NK-92 (cell line): ENCODE measurements around the gene GRIK3.
"Not testable (repeated sequence)": the region's sequence is repeated elsewhere in the genome, so short reads cannot be mapped to it uniquely, and the experiment has no call there.

Experiments
- DNase-seq: peaks from one replicate; lab custom pipeline; 2025; ENCODE audit not compliant: unreplicated experiment; lab: John Stamatoyannopoulos, UW

Gene GRIK3

GRCh38 chr1:36911561-36912364 lies 122.6 kb downstream of the GRIK3 start:
- no peak for DNase-seq

GRCh38 chr1:36910886-36911540 lies 123.3 kb downstream of the GRIK3 start:
- no peak for DNase-seq

DNA sequence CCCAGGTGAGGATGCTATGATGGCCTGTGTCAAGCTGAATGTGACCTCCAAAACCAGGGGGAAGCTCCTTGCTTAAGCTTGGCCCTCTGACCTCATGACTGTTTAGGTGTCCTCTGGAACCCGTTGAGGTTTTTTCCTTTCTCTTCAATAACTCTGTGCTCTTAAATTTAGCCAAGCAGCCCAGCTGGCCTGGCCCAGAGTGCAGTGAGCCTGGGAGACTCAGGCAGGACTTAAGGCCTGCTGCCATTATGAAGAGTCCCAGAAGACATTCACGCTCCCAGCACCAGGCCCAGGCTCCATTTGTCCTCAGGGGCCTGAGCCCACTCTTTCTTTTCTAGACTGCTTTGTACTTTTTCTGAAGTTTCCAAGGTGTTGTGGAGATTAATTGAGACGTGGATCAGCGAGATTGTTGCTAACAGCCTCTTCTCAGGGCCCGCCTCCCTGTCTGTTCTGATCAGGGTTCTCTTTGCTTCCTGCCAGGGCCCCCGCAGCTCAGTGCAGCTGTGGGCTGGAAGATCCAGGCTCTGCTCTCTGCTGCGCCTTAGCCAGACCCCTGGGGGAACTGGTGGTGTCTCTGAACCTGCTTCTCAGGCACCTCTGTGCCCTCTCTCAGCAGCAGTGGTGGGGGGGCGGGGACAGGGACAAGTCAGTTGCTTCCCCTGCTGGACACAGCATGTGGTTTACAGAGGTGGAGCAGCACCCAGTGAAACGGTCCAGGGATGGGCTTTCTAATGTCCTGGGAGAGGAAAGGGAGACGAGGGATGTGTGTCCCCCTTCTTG lies 124.2 kb downstream of the GRIK3 start:
- no peak for DNase-seq

GRCh38 chr1:36909359-36909758 lies 125.0 kb downstream of the GRIK3 start:
- not testable (repeated sequence) for DNase-seq

DNA sequence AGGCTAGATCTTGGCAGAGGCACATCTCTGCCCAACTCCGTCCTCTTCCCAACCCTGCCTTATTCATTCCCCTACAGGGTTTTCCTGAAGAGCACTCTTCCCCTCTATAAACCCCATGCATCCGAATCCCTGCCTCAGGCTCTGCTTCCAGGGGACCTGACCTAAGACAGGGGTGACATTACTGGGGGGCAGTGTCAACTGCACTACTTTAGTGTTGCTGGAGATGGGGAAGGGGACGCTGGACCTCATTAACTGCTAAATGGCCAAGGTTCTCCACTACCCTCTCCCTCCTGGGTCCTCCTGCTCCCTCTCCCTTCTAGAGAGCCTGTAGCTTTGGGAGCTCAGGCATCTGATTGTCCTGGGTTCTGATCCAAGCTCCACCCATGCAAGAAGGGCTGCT lies 126.2 kb downstream of the GRIK3 start:
- no peak for DNase-seq

DNA sequence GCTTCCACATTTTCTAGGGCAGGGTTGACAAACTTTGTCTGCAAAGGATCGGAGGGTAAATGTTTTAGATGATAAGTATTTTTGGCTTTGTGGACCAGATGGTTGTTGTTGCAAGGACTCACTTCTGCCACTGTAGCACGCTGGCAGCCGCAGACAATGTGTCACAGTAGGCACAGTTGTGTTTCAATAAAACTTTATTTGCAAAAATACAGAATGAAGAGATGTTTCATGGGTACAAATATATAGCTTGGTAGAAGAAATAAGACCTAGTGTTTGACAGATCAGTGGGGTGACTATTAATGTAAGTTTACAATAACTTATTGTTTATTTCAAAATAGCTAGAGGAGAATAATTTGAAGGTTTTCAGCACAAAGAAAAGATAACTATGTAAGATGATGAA lies 127.8 kb downstream of the GRIK3 start:
- no peak for DNase-seq

GRCh38 chr1:36905941-36906340 lies 128.4 kb downstream of the GRIK3 start:
- DNase-seq, result no peak

DNA sequence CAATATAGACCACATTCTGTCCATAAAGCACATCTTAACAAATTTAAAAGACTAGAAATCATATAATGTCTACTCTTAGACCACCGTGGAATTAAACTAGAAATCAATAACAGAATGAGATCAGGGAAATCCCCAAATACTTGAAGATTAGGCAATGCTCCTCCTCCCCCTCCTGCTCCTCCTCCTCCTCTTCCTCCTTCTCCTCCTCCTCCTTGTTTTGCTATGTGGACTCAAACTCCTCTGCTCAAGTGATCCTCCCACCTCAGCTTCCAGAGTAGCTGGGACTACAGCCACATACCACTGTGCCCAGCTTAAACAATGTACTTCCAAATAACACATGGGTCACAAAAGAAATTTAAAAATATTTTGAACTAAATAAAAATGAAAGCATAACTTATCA lies 134.2 kb downstream of the GRIK3 start:
- no peak for DNase-seq

DNA sequence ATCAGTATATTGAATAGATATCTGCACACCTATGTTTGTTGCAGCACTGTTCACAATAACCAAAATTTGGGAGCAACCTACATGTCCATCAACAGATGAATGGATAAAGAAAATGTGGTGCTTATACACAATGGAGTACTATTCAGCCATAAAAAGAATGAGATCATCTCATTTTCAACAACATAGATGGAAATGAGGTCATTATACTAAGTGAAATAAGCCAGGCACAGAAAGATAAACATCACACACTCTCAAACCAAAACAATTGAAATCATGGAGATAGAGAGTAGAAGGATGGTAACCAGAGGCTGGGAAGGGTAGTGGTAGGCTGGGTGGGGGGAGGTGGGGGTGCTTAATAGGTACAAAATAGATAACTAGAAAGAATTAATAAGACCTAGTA lies 136.5 kb downstream of the GRIK3 start:
- not testable (repeated sequence) for DNase-seq

DNA sequence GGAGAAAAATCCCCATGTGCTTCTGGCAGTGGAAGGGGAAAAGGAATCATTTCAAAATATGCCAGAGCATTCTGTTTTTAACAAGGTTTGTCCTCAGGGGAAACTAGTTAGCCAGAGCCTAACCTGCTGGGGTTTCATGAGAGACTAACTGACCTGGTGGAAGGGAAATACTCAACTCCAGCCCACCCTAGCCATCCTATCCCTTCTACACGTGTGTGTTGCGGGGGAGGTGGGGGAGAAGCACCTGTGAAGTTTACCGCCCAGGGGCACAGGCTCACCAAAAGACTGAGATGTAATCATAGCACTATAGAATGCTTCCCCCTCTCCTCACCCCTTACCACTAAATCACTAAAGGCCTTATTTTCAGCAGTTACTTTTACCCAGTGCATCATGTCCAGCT lies 139.5 kb downstream of the GRIK3 start:
- DNase-seq, result no peak

GRCh38 chr1:36890776-36891175 lies 143.5 kb downstream of the GRIK3 start:
- DNase-seq, result no peak

DNA sequence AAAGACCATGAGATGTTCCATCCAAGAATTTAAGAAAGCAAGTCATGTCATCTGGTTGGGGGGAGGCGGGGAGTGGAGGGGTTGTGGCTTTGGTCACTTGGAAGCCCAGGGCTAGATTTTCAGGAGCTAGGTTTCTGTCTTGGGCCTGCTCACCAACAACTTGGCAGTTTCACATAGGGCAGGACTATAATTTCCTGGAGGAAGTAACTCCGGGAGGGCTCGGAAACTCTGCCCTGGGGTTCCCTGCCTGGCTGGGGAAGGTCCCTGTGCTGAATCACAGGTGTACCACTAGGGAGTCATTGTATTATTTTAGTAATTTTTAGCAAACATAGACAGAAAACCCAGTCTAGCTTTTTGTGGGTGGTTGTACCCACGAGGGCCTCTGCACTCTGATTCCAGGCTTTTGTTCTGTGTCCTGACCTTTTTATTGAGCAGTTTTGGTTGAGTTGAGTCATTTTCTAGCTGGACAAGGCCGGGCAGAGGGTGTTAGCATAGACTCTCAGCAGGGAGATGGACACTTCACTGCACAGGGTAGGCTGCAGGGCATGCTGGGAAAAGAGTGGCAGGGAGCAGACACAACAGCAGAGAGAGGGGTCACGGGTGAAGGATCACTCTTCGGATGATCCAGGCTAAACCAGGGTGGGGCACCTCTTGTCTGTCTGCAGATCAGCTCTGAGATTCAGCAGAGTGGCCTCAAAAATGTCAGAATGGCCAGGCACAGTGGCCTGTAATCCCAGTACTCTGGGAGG lies 144.7 kb downstream of the GRIK3 start:
- DNase-seq, result no peak

- DNase-seq, result no peak
Observed at GRCh38 chr1:36888811-36889477, 145.4 kb downstream of the GRIK3 start.

GRCh38 chr1:36885540-36886357 lies 148.6 kb downstream of the GRIK3 start:
- no peak for DNase-seq

DNA sequence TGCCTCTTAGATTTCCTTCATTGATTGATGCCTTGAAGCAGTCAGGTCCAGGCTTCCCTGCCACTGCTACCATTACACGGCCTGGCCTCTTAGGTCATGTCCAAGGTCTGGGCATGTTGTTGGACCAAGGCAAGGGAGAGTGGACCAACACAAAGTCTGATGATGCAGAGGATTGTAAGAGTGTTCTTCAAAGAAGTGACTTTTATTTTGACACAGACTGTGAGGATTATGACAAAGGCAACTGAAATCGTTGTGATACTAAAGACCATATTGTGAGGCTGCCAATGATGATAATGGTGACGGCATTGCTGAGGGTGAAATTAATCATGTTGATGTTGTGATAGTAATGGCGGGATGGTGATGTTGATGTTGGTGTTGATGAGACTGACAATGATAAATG lies 149.5 kb downstream of the GRIK3 start:
- no peak for DNase-seq

DNA sequence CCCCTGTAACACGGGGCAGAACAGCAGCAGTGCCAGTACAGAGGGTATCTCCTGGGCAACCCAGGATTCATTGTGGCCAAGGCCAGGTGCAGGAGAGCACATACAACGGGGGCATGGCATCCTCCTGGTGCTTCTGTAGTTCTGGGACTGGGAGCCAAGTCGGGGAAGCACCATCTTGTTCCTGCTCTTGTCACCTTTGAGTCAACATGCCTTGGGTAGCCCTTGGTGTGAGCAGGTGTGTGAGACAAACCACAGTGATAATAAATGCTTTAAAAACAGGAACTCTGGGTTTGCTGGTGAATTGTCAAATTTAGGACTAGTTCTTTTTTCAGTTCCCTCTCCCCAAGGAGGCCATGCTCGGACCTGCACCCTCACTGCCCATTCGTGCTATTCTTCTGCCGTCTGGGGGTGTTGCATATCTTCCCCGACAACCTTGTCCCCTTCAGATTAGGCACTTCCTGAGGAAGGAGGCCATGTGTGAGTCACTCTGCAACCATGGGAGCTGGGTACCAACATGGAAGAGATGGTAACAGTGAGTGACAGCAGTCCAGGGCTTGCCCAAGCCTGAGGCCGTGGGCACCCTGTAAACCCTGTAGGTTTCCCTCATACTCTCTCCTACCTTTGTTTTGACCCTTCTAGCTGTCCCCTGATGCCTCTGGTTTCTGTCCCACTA lies 150.2 kb downstream of the GRIK3 start:
- DNase-seq, result no peak

- DNase-seq, result no peak
Observed at GRCh38 chr1:36883315-36883949, 150.9 kb downstream of the GRIK3 start.

DNA sequence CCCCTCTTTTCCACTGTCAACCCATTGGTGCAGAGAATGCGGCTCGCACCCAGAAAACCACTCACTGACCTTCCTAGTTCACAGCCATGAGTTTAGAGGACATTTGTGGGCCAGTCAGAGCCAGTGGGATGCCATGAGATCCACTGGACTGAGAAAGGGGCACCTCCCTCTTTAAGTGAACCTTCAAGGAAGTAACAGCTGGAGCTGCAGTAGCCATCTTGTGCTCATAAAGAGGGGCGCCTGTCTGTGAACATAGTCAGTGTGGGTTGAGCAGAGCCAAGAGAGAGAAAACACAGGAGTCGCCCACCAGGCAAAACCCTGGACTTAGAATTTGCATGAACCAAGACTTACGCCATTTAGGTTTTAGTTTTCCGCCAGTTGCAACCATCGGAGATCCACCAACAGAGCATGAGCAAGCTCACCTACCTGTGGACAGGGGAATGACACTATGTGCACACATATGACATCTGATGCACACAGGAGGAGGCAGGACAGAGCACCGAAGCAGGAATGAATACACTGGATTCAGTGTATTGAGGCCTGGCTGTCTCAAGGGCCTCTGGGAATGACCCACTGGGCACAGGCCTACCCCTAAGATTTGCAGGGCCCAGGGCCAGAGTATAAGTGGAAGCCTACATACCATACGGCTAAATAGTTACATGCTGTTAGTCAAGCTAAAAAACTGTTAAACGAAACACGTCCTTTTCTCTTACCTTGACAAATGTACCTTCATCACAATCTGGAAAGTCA lies 151.6 kb downstream of the GRIK3 start:
- DNase-seq, result no peak
